ENCODE results near the gene ATP7A. TPM values are rescaled to one million over a fixed set of nuclear protein-coding genes. Genes with fewer than 3 reads are reported as not detected.

ATP7A gene
- total RNA-seq, 2 experiments from 2014 or later, result 4.7 to 7.2 TPM

GRCh38 chrX:78011846-78012245 lies 101.4 kb downstream of the ATP7A start:
- ChIA-PET POLR2A (no interaction called here), CTCF (ENCODE audit: unreplicated experiment) (no interaction called here)
- TF ChIP-seq EZH2phosphoT487 (IDR thresholded peaks at IDR 0.05; ENCODE audit: borderline replicate concordance, low read depth, low read length), result no peak
- no peak for TF ChIP-seq CTCF (conservative IDR thresholded peaks at IDR 0.05; ENCODE audit: low read length)
- Histone ChIP-seq H3K9me3 (ENCODE audit: low read length) (no peaks in the 10 kb centered on the region), H3K9me2 (ENCODE audit: insufficient read depth, low read length) (no peaks in the 10 kb centered on the region), H3K79me2 (ENCODE audit: insufficient read depth, low read depth, low read length) (no peaks in the 10 kb centered on the region), H3K4me2 (ENCODE audit: low read length) (no peak overlapping the region), H3K4me3 (ENCODE audit: low read depth, low read length, poor library complexity, severe bottlenecking) (no peak overlapping the region), H4K20me1 (ENCODE audit: insufficient read depth, low read length) (no peaks in the 10 kb centered on the region), H2AFZ (ENCODE audit: low read length) (no peak overlapping the region), H3K36me3 (ENCODE audit: insufficient read depth, low read length) (no peaks in the 10 kb centered on the region), H3K4me1 (ENCODE audit: insufficient read depth, low read length, poor library complexity, severe bottlenecking) (no peaks in the 10 kb centered on the region), H3K27ac (ENCODE audit: low read depth, low read length, poor library complexity, severe bottlenecking) (no peak overlapping the region)
- BruUV-seq (replicated peaks), result no TSS peak
- intact Hi-C loops (cut with micrococcal nuclease; ENCODE audit: unreplicated experiment), result no loop called here
- DNase-seq (ENCODE audit: low spot score), result no peak

GRCh38 chrX:78019586-78020483 lies 109.3 kb downstream of the ATP7A start:
- ChIA-PET CTCF (ENCODE audit: unreplicated experiment) (no interaction called here), POLR2A (no interaction called here)
- H3K79me2 ChIP-seq (ENCODE audit: insufficient read depth, low read depth, low read length), result no peaks in the 10 kb centered on the region
- TF ChIP-seq EZH2phosphoT487 (IDR thresholded peaks at IDR 0.05; ENCODE audit: borderline replicate concordance, low read depth, low read length) (no peak), CTCF (conservative IDR thresholded peaks at IDR 0.05; ENCODE audit: low read length) (no peak)
- H3K4me3 ChIP-seq (ENCODE audit: low read depth, low read length, poor library complexity, severe bottlenecking), result no peak overlapping the region
- no peak for DNase-seq (ENCODE audit: low spot score)
- intact Hi-C loops (cut with micrococcal nuclease; ENCODE audit: unreplicated experiment), result no loop called here
- H3K9me3 ChIP-seq (ENCODE audit: low read length), result no peaks in the 10 kb centered on the region
- no peak overlapping the region for H2AFZ ChIP-seq (ENCODE audit: low read length)
- no peaks in the 10 kb centered on the region for H3K36me3 ChIP-seq (ENCODE audit: insufficient read depth, low read length)
- H3K9me2 ChIP-seq (ENCODE audit: insufficient read depth, low read length), result no peaks in the 10 kb centered on the region
- H3K27ac ChIP-seq (ENCODE audit: low read depth, low read length, poor library complexity, severe bottlenecking), result no peak overlapping the region
- no peaks in the 10 kb centered on the region for H4K20me1 ChIP-seq (ENCODE audit: insufficient read depth, low read length)
- H3K4me1 ChIP-seq (ENCODE audit: insufficient read depth, low read length, poor library complexity, severe bottlenecking), result no peaks in the 10 kb centered on the region
- no TSS peak for BruUV-seq (replicated peaks)
- no peak overlapping the region for H3K4me2 ChIP-seq (ENCODE audit: low read length)
